ENCODE results near the gene TGFB1. TPM values are rescaled to one million over a fixed set of nuclear protein-coding genes. Genes with fewer than 3 reads are reported as not detected.
A peak's percentile ranks its signal among the peaks of the same experiment; 100 is the strongest.

TGFB1 gene
- total and polyA plus RNA-seq, 9 of the 15 experiments (the other 6 are each of a cell fraction or from before 2014, with no cell fraction given), result 0.24 to 159 (median 17.2) TPM

GRCh38 chr19:41397086-41398049 is 43.6 kb upstream of the TGFB1 start, which contains the start of the genes BCKDHA and EXOSC5 (continued):
- no peak for TF ChIP-seq TAF15 (IDR thresholded peaks at IDR 0.05; ENCODE audit: low read depth, low read length)
- no peak for TF ChIP-seq CEBPG (CRISPR knock-in tag; IDR thresholded peaks at IDR 0.05)
- no peak for TF ChIP-seq CEBPG (tag; conservative IDR thresholded peaks at IDR 0.05 in 1 of 2, IDR thresholded peaks at IDR 0.05 in 1 of 2)
- TF ChIP-seq JUND (IDR thresholded peaks at IDR 0.05; ENCODE audit: borderline replicate concordance, low read depth, low read length), result peak; percentile 22
- TF ChIP-seq JUND (tag; IDR thresholded peaks at IDR 0.05; ENCODE audit: borderline replicate concordance, low read depth, low read length), result no peak
- TF ChIP-seq FOSL1 (tag; conservative IDR thresholded peaks at IDR 0.05), result 0 out of 2 replicates have a peak, but pooled peaks have one; percentile 9
- TF ChIP-seq SIN3A (IDR thresholded peaks at IDR 0.05; ENCODE audit: borderline replicate concordance in 2 of 2, control insufficient read depth in 1 of 2, low read depth in 2 of 2, low read length in 2 of 2), result peak; percentile 98
- TF ChIP-seq PATZ1 (CRISPR knock-in tag; IDR thresholded peaks at IDR 0.05; ENCODE audit: borderline replicate concordance), result no peak
- TF ChIP-seq ZNF696 (CRISPR knock-in tag; conservative IDR thresholded peaks at IDR 0.05), result no peak
- 0 out of 2 replicates have a peak, but pooled peaks have one; percentile 45 for TF ChIP-seq RHOXF2B (CRISPR knock-in tag; conservative IDR thresholded peaks at IDR 0.05)
- no peak for TF ChIP-seq ZNF253 (CRISPR knock-in tag; conservative IDR thresholded peaks at IDR 0.05)
- TF ChIP-seq TBL1XR1 (IDR thresholded peaks at IDR 0.05; ENCODE audit: low read length in 2 of 2), result no peak; a peak in 1 of 4 replicates
- TF ChIP-seq FOXK1 (CRISPR knock-in tag; IDR thresholded peaks at IDR 0.05; ENCODE audit: borderline replicate concordance), result no peak
- TF ChIP-seq HES1 (IDR thresholded peaks at IDR 0.05; ENCODE audit: low read depth), result 0 out of 2 replicates have a peak, but pooled peaks have one; percentile 26
- no peak for TF ChIP-seq MYBL2 (IDR thresholded peaks at IDR 0.05; ENCODE audit: low read depth)
- TF ChIP-seq MYBL2 (CRISPR knock-in tag; IDR thresholded peaks at IDR 0.05; ENCODE audit: borderline replicate concordance), result no peak
- no peak for TF ChIP-seq FOXJ3 (CRISPR knock-in tag; IDR thresholded peaks at IDR 0.05)
- no peak for TF ChIP-seq PBX2 (CRISPR knock-in tag; IDR thresholded peaks at IDR 0.05; ENCODE audit: low read depth)
- no peak for TF ChIP-seq PBX2 (tag; conservative IDR thresholded peaks at IDR 0.05; ENCODE audit: low read depth)
- peak; percentile 99 for TF ChIP-seq MXI1 (IDR thresholded peaks at IDR 0.05; ENCODE audit: low read depth, low read length)
- no peak for TF ChIP-seq CREBBP (IDR thresholded peaks at IDR 0.05; ENCODE audit: low read depth, low read length)
